ENCODE data around the gene MRPL1.

GRCh38 chr4:77834403-77834802 is 28.2 kb upstream of the MRPL1 start:
- TF ChIP-seq CTCF (conservative IDR thresholded peaks at IDR 0.05; ENCODE audit: low read length) (no peak), EZH2phosphoT487 (IDR thresholded peaks at IDR 0.05; ENCODE audit: borderline replicate concordance) (no peak)
